ENCODE measurements around the gene KLHDC2. TPM values are rescaled to one million over a fixed set of nuclear protein-coding genes. Genes with fewer than 3 reads are reported as not detected.
"Not testable (repeated sequence)": the region's sequence is repeated elsewhere in the genome, so short reads cannot be mapped to it uniquely, and the experiment has no call there.

KLHDC2 gene
- total and polyA plus RNA-seq, 2 donors (not counting 3 experiments of a cell fraction or from before 2014, with no cell fraction given): 25.2 to 29.2 TPM

DNA sequence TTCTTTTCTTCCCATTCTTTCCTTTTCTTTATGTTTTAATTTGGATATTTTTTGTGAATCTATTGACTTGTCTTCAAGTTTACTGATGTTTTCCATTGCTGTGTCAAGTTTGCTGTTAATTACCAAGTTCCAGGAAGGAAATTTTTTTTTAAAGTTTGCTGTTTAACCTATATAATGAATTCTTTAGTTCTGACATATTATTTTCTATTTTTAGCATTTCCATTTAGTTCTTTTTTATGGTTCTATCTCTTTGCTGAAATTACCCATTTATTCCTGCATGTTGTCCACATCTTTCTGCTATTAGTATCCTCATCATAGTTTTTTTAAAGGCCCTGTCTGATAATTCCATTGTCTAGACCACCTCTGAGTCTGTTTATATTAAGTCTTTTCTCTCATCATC lies 47.2 kb upstream of the KLHDC2 start:
- Histone ChIP-seq H2AFZ (ENCODE audit: low read depth, low read length) (no peak overlapping the region), H3K4me1 (ENCODE audit: control insufficient read depth, extremely low read depth, insufficient read depth, low read length) (no peaks in the 10 kb centered on the region), H3K36me3 (ENCODE audit: control insufficient read depth in 2 of 2, extremely low read depth in 1 of 2, insufficient read depth in 2 of 2, low read length in 2 of 2) (no peaks in the 10 kb centered on the region), H3K9me1 (replicated peaks; ENCODE audit: control insufficient read depth, extremely low read depth, insufficient read depth, low read length) (no peaks in the 10 kb centered on the region), H3K4me2 (ENCODE audit: insufficient read depth, low read length) (no peak overlapping the region), H3K9me3 (replicated peaks; ENCODE audit: control insufficient read depth, insufficient read depth, low read length) (no peaks in the 10 kb centered on the region), H3K4me3 (replicated peaks in 1 of 3; ENCODE audit: insufficient read depth in 1 of 3, low read depth in 1 of 3, low read length in 3 of 3) (no peak overlapping the region), H3K27me3 (ENCODE audit: control insufficient read depth in 2 of 2, insufficient read depth in 2 of 2, low read length in 2 of 2) (no peaks in the 10 kb centered on the region), H3K9ac (replicated peaks; ENCODE audit: extremely low read depth, insufficient read depth, low read length) (no peak overlapping the region), H4K20me1 (replicated peaks; ENCODE audit: control insufficient read depth, extremely low read depth, insufficient read depth, low read length) (no peaks in the 10 kb centered on the region), H3K79me2 (ENCODE audit: control insufficient read depth, insufficient read depth, low read length) (no peaks in the 10 kb centered on the region), H3K27ac (ENCODE audit: insufficient read depth, low read depth, low read length) (no peak overlapping the region)
- dilution Hi-C loops (cut with MboI; ENCODE audit: extremely low pct_ligation_motif_present, low sequenced_read_pairs) (no loop called here), intact Hi-C loops (cut with micrococcal nuclease) (no loop called here)
- no TSS peak for BruUV-seq (replicated peaks)
- FAIRE-seq: no peak
- TF ChIP-seq, protein P1, sequence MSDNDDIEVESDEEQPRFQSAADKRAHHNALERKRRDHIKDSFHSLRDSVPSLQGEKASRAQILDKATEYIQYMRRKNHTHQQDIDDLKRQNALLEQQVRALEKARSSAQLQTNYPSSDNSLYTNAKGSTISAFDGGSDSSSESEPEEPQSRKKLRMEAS (IDR thresholded peaks at IDR 0.05; ENCODE audit: insufficient read depth, insufficient read length): no peak
- TF ChIP-seq GATA2 (IDR thresholded peaks at IDR 0.05; ENCODE audit: insufficient read depth, insufficient read length, low read depth, low read length): no peak
- no peak for TF ChIP-seq JUN (IDR thresholded peaks at IDR 0.05; ENCODE audit: borderline replicate concordance, insufficient read depth, insufficient read length, low read depth)
- TF ChIP-seq EZH2 (IDR thresholded peaks at IDR 0.05; ENCODE audit: borderline replicate concordance, low read depth, low read length, severe bottlenecking): no peak
- no peak for TF ChIP-seq POLR2AphosphoS5 (IDR thresholded peaks at IDR 0.05; ENCODE audit: insufficient read depth, low read depth, low read length)
- no peak for TF ChIP-seq MYC (IDR thresholded peaks at IDR 0.05; ENCODE audit: low read depth, low read length)
- TF ChIP-seq, protein P2, sequence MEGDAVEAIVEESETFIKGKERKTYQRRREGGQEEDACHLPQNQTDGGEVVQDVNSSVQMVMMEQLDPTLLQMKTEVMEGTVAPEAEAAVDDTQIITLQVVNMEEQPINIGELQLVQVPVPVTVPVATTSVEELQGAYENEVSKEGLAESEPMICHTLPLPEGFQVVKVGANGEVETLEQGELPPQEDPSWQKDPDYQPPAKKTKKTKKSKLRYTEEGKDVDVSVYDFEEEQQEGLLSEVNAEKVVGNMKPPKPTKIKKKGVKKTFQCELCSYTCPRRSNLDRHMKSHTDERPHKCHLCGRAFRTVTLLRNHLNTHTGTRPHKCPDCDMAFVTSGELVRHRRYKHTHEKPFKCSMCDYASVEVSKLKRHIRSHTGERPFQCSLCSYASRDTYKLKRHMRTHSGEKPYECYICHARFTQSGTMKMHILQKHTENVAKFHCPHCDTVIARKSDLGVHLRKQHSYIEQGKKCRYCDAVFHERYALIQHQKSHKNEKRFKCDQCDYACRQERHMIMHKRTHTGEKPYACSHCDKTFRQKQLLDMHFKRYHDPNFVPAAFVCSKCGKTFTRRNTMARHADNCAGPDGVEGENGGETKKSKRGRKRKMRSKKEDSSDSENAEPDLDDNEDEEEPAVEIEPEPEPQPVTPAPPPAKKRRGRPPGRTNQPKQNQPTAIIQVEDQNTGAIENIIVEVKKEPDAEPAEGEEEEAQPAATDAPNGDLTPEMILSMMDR (IDR thresholded peaks at IDR 0.05; ENCODE audit: extremely low read depth in 1 of 2, insufficient read depth in 1 of 2, low read depth in 1 of 2, low read length in 2 of 2): no peak
- no peak for TF ChIP-seq POLR2A (IDR thresholded peaks at IDR 0.05; ENCODE audit: low read depth, low read length)
- TF ChIP-seq FOS (IDR thresholded peaks at IDR 0.05; ENCODE audit: borderline replicate concordance, insufficient read depth, low read length): no peak
- POLR2A ChIA-PET: no interaction called here
- CTCF ChIA-PET: no interaction called here
- DNase-seq (ENCODE audit: low read depth, low spot score): no peak

DNA sequence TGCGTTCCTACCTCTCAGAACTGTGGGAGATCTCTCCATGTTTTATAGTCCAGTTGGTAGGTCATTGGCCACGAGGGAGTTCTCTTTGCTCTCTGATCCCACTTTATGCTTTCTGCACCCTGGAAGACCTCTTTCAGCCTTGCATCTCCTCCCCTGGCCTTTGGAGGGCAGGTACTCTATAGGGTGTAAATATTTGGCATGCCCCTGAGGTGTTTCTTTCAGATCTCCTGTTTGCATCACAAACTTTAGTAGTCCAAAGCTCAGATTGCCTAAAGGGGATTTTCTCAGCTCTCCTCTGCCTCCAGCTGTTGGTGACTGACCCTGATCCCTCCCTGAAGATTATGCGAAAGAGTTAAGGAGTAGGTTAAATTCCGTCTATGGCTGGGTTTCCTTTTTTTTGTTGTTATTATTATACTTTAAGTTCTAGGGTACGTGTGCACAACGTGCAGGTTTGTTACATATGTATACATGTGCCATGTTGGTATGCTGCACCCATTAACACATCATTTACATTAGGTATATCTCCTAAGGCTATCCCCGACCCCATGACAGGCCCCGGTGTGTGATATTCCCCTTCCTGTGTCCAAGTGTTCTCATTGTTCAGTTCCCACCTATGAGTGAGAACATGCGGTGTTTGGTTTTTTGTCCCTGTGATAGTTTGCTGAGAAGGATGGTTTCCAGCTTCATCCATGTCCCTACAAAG lies 46.1 kb upstream of the KLHDC2 start:
- H3K36me3 ChIP-seq (ENCODE audit: control insufficient read depth in 2 of 2, extremely low read depth in 1 of 2, insufficient read depth in 2 of 2, low read length in 2 of 2); H3K9me1 ChIP-seq (replicated peaks; ENCODE audit: control insufficient read depth, extremely low read depth, insufficient read depth, low read length); FAIRE-seq; H4K20me1 ChIP-seq (replicated peaks; ENCODE audit: control insufficient read depth, extremely low read depth, insufficient read depth, low read length); BruUV-seq (replicated peaks); H3K4me3 ChIP-seq (replicated peaks in 1 of 3; ENCODE audit: insufficient read depth in 1 of 3, low read depth in 1 of 3, low read length in 3 of 3); H3K4me2 ChIP-seq (ENCODE audit: insufficient read depth, low read length); H3K79me2 ChIP-seq (ENCODE audit: control insufficient read depth, insufficient read depth, low read length); dilution Hi-C loops (cut with MboI; ENCODE audit: extremely low pct_ligation_motif_present, low sequenced_read_pairs); H3K27me3 ChIP-seq (ENCODE audit: control insufficient read depth in 2 of 2, insufficient read depth in 2 of 2, low read length in 2 of 2); H3K4me1 ChIP-seq (ENCODE audit: control insufficient read depth, extremely low read depth, insufficient read depth, low read length); H3K9me3 ChIP-seq (replicated peaks; ENCODE audit: control insufficient read depth, insufficient read depth, low read length); H2AFZ ChIP-seq (ENCODE audit: low read depth, low read length); CTCF ChIA-PET; H3K9ac ChIP-seq (replicated peaks; ENCODE audit: extremely low read depth, insufficient read depth, low read length); H3K27ac ChIP-seq (ENCODE audit: insufficient read depth, low read depth, low read length); DNase-seq (ENCODE audit: low read depth, low spot score); POLR2A ChIA-PET; intact Hi-C loops (cut with micrococcal nuclease): not testable (repeated sequence)

Measured in endothelial cell of umbilical vein (primary cell).